HG02642 (cell line): ENCODE measurements around the gene OSBPL2.

Source experiments
- ATAC-seq: cut with Tn5 transposase; IDR thresholded peaks from one replicate; pipeline ENCODE4 v1.9.1; 2021; ENCODE audit warnings: mild to moderate bottlenecking; ENCODE audit not compliant: unreplicated experiment, poor library complexity

The OSBPL2 gene

GRCh38 chr20:62246872-62247652, 8.7 kb downstream of the OSBPL2 start:
- ATAC-seq: no peak

- no peak for ATAC-seq
Observed at GRCh38 chr20:62248890-62249560, 10.7 kb downstream of the OSBPL2 start.

GRCh38 chr20:62252342-62252966, 14.1 kb downstream of the OSBPL2 start:
- ATAC-seq: no peak

GRCh38 chr20:62253398-62253797, 15.1 kb downstream of the OSBPL2 start:
- ATAC-seq: no peak

GRCh38 chr20:62254021-62254724, 15.9 kb downstream of the OSBPL2 start:
- ATAC-seq: no peak

- ATAC-seq: no peak
Observed at GRCh38 chr20:62255976-62256375, 17.7 kb downstream of the OSBPL2 start.

- no peak for ATAC-seq
Observed at GRCh38 chr20:62258499-62259293, 20.4 kb downstream of the OSBPL2 start.

GRCh38 chr20:62259294-62259565, 20.9 kb downstream of the OSBPL2 start:
- ATAC-seq: no peak

GRCh38 chr20:62262064-62262463, 23.7 kb downstream of the OSBPL2 start:
- ATAC-seq: no peak

GRCh38 chr20:62263396-62263795, 25.1 kb downstream of the OSBPL2 start:
- ATAC-seq: no peak

GRCh38 chr20:62265365-62265764, 27.0 kb downstream of the OSBPL2 start:
- ATAC-seq: no peak

GRCh38 chr20:62266340-62266739, 28.0 kb downstream of the OSBPL2 start:
- ATAC-seq: no peak

- ATAC-seq: no peak
Observed at GRCh38 chr20:62266851-62267250, 28.5 kb downstream of the OSBPL2 start.

GRCh38 chr20:62267543-62267942, 29.2 kb downstream of the OSBPL2 start:
- no peak for ATAC-seq

GRCh38 chr20:62268228-62268900, 30.0 kb downstream of the OSBPL2 start:
- no peak for ATAC-seq

- no peak for ATAC-seq
Observed at GRCh38 chr20:62269378-62269777, 31.1 kb downstream of the OSBPL2 start.

- no peak for ATAC-seq
Observed at GRCh38 chr20:62269871-62270270, 31.6 kb downstream of the OSBPL2 start.

- no peak for ATAC-seq
Observed at GRCh38 chr20:62272200-62272599, 33.9 kb downstream of the OSBPL2 start.

- ATAC-seq: no peak
Observed at GRCh38 chr20:62273416-62273815, 35.1 kb downstream of the OSBPL2 start.
